Measurements from ENCODE around the gene FAM114A2.

GRCh38 chr5:154047324-154047723 lies 8.6 kb upstream of the FAM114A2 start:
- TF ChIP-seq MEIS1 (CRISPR knock-in tag; IDR thresholded peaks at IDR 0.05; ENCODE audit: borderline replicate concordance) (no peak), ZNF302 (tag by site-specific recombination; IDR thresholded peaks at IDR 0.05; ENCODE audit: low read depth) (no peak), ZNF529 (tag by site-specific recombination; IDR thresholded peaks at IDR 0.05; ENCODE audit: insufficient replicate concordance) (no peak), ZNF660 (tag by site-specific recombination; IDR thresholded peaks at IDR 0.05) (no peak), ZNF830 (tag by site-specific recombination; IDR thresholded peaks at IDR 0.05; ENCODE audit: low read depth) (no peak), ZSCAN5A (tag by site-specific recombination; IDR thresholded peaks at IDR 0.05) (no peak), ZNF580 (tag by site-specific recombination; IDR thresholded peaks at IDR 0.05) (no peak), SP2 (tag by site-specific recombination; IDR thresholded peaks at IDR 0.05) (no peak)
- TF ChIP-seq, protein P1, sequence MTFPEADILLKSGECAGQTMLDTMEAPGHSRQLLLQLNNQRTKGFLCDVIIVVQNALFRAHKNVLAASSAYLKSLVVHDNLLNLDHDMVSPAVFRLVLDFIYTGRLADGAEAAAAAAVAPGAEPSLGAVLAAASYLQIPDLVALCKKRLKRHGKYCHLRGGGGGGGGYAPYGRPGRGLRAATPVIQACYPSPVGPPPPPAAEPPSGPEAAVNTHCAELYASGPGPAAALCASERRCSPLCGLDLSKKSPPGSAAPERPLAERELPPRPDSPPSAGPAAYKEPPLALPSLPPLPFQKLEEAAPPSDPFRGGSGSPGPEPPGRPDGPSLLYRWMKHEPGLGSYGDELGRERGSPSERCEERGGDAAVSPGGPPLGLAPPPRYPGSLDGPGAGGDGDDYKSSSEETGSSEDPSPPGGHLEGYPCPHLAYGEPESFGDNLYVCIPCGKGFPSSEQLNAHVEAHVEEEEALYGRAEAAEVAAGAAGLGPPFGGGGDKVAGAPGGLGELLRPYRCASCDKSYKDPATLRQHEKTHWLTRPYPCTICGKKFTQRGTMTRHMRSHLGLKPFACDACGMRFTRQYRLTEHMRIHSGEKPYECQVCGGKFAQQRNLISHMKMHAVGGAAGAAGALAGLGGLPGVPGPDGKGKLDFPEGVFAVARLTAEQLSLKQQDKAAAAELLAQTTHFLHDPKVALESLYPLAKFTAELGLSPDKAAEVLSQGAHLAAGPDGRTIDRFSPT (tag by site-specific recombination; IDR thresholded peaks at IDR 0.05), result no peak
- TF ChIP-seq, protein P2, sequence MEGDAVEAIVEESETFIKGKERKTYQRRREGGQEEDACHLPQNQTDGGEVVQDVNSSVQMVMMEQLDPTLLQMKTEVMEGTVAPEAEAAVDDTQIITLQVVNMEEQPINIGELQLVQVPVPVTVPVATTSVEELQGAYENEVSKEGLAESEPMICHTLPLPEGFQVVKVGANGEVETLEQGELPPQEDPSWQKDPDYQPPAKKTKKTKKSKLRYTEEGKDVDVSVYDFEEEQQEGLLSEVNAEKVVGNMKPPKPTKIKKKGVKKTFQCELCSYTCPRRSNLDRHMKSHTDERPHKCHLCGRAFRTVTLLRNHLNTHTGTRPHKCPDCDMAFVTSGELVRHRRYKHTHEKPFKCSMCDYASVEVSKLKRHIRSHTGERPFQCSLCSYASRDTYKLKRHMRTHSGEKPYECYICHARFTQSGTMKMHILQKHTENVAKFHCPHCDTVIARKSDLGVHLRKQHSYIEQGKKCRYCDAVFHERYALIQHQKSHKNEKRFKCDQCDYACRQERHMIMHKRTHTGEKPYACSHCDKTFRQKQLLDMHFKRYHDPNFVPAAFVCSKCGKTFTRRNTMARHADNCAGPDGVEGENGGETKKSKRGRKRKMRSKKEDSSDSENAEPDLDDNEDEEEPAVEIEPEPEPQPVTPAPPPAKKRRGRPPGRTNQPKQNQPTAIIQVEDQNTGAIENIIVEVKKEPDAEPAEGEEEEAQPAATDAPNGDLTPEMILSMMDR (tag by site-specific recombination; IDR thresholded peaks at IDR 0.05), result no peak
